ENCODE data around the gene NDUFA11.

NDUFA11 gene

DNA sequence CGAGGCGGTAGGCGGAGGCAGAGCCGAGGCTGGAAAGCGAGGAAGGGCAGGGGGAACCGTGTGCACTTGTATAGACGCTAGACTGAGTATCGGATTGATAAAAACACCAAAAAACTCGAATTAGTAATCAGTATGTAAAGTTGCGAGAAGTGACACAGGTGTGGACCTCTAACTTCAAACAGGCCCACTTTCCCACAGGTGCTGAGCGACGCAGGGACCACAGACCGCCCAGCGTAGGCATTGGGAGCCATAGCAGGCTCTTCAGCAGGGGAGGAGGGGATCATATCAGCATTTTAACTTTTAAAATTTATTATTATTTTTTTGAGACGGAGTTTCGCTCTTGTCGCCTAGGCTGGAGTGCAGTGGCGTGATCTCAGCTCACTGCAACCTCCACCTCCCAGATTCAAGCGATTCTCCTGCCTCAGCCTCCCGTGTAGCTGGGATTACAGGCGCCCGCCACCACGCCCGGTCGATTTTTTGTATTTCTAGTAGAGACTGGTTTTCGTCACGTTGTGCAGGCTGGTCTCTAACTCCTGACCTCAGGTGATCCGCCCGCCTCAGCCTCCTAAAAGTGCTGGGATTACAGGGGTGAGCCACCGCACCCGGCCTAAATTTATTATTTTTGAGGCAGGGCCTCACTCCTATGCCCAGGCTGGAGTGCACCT lies 1.7 kb upstream of the NDUFA11 start:
- no peak for DNase-seq

DNA sequence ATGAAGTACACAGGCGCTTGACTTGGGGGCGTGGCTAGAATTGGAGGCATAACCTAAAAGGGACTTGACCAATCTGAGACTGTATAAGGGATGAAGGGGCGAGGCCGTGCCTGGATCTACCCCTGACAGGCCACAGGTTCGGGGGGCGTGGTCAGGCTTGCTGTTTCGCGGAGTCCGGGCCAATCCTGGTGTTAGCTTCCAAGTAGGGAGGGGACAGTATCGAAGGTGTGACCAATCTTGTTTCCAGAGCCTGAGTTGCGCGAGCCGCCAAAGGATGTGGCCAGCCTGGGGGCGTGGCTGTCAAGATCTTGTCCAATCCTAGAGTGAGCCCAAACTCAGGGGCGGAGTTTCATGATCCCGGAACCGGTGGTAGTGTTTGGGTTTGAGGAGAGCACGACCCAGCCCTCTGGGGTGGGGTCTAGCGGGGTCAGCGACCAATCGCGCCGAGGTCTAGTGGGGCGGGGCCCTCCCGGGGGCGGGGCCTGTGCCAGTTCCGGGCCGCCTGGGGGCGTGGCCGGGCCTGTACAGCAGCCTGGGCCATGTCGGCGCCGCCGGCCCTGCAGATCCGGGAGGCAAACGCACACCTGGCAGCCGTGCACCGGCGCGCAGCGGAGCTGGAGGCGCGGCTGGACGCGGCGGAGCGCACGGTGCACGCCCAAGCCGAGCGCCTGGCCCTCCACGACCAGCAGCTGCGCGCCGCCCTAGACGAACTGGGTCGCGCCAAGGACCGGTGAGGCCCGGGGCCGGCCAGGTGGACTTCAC lies 943 bp upstream of the NDUFA11 start, which contains the start of gene VMAC:
Gene VMAC (plus strand): TSS at position 521 of the 762 bp plus-strand sequence. CDS start 19 bp downstream, at position 540.
- DNase-seq: peak; percentile 94 to 98

DNA sequence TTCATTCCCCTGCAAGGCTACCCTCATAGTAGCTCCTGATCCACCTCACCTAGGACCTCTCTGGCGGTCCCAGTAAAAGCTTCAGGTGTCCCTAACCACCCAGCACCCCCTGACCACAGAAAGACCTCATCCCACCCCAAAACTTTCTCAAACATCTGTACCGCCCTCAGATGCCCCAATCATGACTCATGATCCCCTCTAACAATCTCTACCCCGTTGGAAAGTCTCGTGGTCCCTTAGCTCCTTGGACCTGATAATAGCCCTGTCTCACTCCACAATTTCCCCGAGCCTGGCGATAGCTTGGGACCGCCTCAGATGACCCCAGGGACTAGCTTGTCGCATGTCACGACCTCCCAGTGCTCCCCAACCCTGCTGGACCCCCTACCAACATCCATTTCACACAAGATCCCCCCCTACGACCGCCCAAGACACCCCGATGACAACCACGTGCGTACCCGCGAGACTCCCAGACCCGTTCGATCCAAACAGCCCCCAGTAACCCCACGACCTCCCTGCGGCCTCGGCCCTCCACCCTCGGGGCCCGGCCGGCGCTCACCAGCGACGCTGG lies 450 bp downstream of the NDUFA11 start:
- no peak for DNase-seq

DNA sequence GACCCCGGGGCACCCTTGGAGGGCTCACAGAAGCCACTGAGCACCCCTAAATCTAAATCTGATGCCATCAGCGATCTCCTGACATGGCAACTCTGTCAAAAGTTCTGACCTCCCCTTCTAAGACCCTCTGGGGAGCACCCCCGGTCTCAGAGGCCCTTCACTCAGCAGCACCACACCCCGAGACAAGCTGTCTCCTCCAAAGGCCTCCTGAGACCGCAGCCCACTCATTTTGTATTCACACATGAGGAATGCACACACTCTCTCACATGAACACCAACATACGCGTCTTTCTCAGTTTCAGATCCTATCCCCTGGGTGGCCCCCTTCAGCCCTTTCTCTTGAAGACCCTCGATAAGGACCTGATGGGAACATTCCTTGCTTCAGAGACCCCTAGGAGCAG lies 2.6 kb downstream of the NDUFA11 start:
- no peak for DNase-seq

DNA sequence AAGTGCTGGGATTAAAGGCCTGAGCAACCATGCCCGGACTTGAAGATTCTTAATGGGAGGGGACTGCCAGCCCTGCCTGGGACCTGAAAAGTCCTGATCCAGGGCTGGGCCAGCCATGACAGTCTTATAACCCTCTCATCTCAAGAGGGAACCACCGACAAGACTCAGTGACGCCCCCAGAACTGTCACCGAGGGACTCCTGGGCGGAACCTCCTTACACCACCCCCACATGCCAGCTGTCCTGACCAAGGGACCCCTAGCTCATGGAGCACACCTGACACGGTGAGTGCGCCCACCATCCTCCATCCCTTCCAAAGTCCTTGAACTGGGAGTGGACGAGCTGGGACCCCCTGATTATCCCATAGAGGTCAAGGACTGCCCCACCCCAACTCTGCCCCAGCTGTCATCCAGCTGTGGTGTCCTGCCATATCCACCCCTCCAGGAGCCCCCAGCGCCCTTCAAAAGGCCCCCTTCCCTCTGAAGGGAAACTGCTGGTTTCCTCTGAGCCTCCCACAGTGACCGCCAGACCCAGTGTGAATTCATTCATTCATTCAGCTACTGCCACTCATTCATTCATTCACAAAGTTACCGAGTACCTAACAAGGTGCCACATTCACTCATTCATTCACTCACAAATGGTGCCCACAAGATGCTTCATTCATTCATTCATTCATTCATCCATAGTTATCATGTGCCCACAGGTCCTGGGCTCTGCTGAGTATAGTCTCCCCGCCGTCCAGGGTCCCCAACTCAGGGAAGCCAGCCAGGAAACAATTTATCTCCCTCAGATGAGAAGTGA lies 3.7 kb downstream of the NDUFA11 start:
- DNase-seq: no peak

DNA sequence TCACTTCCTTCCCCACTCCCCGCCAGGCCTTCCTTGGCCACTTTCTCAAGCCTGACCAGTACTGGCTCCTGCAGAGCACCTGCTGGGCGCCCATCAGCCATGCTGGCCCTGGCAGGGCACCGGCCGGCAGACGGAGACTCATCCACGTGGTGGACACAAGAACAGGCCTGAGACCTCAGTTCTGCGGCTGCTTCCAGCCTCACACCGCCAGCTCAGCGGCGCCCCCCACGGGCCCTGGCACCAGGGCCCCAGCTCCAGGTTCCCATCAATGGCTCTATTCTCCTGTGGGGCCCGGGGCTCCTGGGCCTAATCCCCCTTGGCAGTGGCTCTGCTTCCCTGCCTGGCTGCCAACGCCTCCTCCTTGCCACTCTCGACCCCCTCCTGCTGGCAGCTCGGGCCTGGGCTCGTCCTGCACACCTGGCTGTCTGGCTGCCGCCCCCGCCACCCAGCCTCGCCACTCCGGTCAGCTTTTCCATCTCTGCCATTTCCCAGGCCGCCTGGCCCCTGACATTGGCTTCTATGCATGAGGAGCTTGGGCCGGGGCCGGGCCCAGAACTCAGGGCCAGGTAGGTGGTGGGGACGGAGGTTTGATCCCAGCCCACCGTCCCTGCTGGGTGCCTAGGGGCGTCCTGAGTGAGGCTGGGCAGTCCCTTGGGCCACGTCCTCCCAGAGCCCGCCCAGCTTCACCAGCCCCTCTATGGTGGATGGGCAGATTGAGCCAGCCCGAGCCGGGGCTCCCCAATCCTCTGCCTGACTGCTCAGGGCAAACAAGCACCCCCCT lies 6.2 kb downstream of the NDUFA11 start:
- DNase-seq: no peak

DNA sequence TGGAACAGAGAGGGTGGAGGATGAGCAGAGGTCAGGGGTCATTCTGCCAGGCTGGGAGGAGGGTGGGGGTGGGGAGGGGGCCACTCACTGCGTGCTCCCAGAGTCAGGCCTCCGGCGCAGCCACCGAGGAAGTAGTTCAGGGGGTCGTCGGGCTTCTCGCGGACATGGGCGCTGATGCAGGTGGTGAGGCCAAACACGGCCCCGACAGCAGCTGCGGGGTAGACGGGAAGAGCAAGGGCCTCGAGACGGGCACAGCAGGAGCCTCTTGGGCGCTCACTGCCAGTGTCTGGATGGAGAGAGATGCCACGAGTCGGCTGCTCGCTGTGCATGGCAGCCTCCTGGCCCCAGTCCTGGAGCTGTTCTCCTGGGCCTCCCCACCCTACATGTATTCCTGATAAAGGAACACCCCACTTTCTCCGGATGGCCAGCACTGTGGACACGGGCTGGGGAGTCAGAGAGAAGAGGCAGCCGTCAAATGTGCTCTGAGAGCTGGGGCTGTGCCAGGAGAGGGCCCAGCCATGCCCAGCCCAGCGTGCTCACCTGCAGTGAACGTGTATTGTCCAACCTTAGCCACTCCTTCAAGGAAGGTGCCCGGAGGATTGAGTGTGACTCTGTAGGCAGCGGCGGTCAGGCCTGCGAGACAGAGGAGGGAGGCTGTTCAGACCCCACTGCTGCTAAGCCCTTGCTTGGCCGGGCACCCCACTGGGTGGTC lies 7.1 kb downstream of the NDUFA11 start:
- no peak for DNase-seq

DNA sequence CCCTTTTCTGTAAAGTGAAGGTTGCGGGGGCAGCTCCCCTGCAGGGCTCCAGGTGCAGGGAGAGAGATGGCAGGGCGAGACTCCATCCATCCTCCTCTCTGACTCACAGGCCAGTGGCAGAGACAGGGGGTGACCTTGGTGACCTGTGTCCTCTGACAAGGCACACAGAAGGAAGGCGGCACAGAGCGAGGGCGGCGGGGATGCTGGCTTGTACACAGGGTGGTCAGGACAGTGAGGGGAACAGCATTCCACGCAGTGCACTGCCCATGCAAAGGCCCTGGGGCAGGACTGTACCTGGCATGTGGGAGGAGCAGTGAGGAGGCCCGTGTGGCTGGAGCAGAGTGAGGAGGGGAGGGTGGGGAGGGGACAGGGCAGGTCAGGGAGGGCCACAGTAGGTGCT lies 7.7 kb downstream of the NDUFA11 start:
- no peak for DNase-seq

DNA sequence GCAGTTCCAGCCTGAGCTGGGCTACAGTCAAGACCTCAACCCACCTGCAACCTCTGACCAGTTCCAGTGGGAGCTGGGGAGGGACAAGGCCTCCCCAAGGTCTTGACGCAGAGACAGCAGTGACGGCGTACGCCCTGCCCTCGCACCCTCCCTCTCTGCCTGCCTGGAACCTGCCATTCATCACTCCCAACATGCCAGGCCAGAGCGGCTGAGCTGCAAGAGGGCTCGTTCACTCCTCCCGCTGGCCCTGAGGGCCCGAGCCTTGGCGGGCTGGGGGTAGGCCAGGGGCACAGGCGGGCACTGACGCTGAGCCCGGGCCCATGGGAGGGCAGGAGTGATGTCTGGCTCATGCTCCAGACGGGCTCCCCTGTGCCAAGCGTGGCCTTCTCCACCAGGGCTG lies 8.2 kb downstream of the NDUFA11 start:
- no peak for DNase-seq

DNA sequence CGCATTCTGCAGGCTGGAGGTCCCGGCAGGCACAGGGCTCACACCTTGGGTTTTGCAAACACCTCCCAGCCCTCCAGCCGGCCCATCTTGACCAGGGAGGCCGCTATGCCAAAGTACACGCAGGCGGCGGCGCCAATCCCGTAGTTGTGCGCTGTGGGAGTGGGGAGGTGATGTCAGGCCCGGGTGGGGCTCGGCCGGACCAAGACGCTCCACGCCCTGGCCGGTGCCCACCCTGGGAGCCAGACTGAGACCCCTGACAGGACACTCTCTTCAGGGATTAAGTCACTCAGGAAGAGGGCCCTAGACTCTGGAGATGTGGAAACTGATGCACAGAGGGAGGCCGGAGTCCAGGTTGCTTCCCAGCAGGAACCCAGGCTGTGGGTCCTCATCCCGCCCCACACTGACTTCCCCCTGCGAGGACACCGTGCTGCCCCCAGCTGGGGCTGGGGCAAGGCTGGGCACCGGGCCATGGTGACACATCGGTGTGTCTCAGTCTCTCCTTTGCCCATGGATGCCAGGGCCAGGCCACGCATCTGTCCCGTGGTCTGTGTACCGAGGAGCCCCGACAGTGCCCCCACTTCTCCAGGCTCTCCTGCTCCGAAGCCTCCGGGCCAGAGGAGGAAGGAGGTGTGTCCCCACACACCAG lies 8.8 kb downstream of the NDUFA11 start:
- DNase-seq: no peak

DNA sequence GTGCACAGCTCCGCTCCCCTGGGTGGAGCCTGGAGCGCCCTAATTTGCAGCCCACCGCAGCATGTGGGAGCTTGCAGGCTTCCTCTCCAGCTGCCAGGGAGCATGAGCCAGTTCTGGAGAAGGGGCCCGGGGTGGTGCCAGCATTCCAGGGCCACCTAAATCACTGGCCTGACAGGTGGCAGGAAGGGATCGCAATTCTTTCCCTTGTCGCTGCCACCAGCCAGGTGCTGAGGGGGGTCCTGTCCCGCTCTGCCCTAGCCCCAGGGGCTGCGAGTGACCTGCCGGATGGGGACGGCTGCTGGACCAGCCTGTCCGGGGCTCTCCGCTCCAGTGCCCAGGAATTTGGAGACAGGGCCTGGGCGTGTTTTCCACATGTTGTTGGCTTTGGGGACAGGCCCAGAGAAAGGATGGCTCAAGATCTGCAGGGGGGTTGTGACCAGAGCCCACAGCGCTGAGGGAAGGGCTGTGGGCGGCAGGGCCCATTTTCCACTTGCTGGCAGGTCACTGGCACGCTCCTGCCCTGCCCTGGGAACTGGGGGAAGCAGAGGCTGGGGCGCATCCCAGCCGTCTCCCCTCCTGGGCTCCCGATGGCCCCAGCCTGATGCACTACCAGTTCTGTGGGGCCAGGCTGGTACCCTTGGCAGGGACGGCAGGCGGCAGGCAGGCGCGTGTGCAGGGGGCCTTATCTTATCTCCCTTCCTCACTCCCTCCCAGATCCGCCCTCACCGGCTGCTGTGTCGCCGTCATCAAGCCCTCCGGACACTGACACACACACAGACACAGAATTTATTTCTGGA lies 9.5 kb downstream of the NDUFA11 start:
- no peak for DNase-seq

DNA sequence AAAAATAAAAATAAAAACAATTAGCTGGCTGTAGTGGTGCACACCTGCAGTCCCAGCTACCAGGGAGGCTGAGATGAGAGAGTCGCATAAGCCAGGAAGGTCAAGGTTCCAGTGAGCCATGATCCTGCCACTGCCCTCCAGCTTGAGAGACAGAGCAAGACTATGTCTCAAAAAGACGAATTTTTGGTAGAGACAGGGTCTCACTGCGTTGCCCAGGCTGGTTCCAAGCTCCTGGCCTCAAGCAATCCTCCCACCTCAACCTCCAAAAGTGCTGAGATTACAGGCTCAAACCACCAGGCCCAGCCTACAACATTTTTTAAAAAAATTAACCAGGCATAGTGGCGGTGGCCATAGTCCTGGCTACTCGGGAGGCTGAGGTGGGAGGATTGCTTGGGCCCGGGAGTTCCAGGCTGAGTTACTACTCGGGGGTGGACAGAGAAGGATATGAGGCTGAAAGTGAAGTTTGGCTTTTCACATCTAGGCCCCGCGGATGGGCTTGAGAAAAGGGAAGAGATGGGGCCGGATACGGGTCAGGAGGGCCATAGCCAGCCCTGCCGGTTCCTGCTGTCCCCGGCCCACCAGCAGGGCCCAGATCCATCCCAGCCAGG lies 10.2 kb downstream of the NDUFA11 start:
- no peak for DNase-seq

DNA sequence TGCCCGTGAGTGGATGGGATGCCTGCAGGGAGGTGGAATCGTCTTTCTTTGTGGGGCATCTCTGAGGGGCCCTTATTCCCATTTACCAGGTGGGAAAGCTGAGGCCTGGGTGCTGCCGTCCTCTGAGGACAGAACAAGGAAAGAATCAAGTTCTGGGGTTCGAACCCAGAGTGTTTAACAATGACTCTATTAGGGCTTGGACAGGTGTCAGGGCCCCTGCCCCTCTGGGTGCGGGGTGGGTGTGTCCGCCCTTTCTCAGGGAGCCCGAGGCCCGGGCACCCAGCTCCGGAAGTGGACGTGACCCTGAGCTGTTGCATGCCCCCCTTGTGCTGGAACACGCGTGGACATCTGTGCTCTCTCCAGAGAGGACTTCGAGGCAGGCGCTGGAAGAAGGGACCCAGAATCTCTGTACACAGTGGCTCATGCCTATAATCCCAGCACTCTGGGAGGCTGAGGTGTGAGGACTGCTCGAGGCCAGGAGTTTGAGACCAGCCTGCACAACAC lies 10.8 kb downstream of the NDUFA11 start:
- no peak for DNase-seq

DNA sequence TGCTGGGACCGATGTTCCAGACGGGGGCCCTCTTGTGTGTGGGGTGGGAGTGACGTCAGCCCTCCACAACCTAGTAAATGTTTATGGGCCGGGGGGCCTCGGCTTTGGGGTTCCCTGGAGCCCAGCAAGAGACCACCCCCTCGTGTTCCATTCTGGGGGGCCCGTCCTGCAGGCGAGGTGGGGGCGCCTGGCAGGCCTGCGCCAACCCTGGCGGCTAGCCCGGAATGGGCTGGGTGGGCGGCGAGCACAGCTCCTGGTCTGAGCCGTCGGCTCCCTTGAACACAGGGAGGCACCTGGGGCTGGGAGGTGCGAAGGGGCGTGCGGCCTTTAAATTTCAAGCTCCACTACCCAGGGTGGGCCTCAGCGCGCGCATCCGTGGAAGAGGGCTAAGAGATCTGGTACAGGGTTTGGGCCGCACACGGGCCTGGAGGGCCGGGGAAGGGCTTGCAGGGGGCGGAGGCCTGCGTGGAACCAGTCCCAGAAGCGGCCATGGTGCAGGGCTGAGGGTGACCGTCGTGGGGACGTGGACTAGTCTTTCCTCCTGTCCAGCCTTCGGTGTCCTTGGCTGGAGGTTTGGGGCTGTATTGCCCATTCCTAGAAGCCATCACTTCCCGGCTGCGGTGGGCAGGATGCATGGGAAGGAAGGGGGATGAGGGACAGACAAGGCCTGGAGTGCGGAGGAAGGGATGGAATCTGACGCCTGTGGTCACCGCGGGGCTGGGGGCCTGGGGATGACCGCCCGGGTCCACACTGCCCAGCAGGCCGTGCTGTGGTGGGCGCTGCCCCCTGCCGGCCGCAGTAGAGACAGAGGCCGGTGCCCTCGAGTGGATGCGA lies 11.4 kb downstream of the NDUFA11 start:
- DNase-seq: peak in 1 of 2 experiments; percentile 12

DNA sequence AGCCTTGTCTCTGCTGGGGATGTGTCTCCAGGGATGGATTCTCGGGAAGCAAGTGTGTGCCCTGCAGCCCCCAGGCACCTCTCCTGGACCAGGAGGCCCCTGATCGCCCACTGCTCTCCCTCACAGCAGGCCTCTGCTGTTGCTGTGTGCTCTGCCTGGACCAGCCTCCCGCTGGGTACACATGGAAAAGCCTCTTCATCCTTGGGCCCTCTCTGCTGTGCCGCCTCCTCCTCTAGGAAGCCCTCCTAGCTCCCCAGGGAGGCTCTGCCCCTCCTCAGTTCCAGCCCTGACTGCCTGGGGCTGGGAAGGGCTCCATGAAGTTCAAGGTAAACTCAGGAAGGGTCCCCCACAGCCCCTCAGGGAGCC lies 12.0 kb downstream of the NDUFA11 start:
- DNase-seq: no peak

DNA sequence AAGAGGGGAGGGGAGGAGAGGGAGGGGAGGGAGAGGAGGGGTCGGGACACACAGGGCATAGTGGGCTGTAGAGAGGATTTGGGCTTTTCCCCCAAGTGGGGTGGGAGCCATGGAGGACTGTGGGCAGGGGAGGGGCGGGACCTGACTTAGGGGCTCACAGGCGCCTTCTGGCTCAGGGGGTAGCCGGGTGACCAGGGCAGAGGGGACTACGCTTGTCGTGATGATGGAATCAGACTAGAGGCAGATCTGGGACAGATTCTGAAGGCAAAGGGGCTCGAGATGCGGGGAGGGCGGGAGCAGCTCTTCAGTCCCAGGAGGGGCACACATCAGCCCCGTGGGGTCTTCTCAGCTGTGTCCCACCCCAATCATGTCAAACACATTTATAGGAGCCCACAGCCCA lies 13.5 kb downstream of the NDUFA11 start:
- no peak for DNase-seq

DNA sequence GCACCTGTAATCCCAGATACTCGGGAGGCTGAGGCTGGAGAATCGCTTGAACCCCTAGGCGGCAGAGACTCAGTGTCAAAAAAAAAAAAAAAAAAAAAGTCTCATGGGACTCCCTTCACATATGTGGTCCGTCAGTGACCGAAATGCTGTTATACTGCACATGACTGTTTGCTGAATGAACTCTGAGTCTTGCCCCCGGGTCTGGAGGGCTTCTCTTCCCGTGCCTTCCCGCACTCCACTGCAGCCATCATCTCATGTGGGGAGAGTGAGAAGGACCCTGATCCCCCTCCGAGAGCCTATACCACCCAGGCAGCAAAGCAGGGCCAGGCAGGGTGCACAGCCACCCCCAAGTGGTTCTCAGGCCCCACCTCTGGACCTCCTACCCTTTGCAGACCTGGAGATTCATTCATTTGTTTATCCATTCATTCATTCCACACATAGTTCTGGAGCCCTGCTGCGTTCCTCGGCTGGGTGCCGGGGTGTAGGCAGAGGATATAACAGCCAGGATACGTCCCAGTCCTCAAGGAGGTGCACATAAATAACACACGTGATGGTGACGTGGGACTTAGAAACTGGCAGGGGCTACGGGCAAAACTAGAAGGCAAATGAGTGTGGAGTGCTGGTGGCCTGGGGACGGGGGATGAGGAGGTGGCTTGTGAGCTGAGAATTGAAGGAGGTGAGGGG lies 14.2 kb downstream of the NDUFA11 start:
- DNase-seq: no peak

Data from NCI-H1930 (cell line).